ENCODE measurements around the gene ATP9A.
A peak's percentile ranks its signal among the peaks of the same experiment; 100 is the strongest.

DNA sequence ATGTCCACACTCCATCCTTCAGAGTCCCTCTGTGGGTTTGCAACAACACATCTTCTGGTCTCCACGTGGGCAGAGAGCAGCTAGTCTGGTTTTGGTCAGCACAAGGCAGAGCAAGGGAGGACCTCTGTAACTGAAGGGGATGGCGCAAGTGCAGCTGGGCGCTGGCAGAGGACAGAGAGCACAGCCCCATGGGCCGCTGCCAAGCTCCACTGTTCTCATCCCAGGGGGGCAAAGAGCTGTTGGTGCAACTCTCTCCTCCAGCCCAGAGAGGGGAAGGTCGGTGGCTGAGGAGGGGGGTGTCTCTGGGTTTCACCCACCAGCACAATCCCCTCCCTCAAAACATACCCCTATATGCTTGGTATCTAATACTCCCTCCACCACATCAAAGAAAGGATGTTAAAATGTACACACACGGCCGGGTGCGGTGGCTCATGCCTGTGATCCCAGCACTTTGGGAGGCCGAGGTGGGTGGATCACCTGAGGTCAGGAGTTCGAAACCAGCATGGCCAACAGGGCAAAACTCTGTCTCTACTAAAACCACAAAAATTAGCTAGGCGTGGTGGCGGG, 9.1 kb downstream of the ATP9A start:
- TF ChIP-seq, protein P1, sequence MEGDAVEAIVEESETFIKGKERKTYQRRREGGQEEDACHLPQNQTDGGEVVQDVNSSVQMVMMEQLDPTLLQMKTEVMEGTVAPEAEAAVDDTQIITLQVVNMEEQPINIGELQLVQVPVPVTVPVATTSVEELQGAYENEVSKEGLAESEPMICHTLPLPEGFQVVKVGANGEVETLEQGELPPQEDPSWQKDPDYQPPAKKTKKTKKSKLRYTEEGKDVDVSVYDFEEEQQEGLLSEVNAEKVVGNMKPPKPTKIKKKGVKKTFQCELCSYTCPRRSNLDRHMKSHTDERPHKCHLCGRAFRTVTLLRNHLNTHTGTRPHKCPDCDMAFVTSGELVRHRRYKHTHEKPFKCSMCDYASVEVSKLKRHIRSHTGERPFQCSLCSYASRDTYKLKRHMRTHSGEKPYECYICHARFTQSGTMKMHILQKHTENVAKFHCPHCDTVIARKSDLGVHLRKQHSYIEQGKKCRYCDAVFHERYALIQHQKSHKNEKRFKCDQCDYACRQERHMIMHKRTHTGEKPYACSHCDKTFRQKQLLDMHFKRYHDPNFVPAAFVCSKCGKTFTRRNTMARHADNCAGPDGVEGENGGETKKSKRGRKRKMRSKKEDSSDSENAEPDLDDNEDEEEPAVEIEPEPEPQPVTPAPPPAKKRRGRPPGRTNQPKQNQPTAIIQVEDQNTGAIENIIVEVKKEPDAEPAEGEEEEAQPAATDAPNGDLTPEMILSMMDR (IDR thresholded peaks at IDR 0.05; ENCODE audit: low read depth, low read length, missing input control): no peak
- TF ChIP-seq RAD21 (IDR thresholded peaks at IDR 0.05) (peak; percentile 41 to 52), YY1 (IDR thresholded peaks at IDR 0.05) (peak; percentile 51), JUND (IDR thresholded peaks at IDR 0.05) (peak in 1 of 2 donors; percentile 87), EGR1 (IDR thresholded peaks at IDR 0.05; ENCODE audit: low read depth in 2 of 2) (no peak)
- TF ChIP-seq, protein P2, sequence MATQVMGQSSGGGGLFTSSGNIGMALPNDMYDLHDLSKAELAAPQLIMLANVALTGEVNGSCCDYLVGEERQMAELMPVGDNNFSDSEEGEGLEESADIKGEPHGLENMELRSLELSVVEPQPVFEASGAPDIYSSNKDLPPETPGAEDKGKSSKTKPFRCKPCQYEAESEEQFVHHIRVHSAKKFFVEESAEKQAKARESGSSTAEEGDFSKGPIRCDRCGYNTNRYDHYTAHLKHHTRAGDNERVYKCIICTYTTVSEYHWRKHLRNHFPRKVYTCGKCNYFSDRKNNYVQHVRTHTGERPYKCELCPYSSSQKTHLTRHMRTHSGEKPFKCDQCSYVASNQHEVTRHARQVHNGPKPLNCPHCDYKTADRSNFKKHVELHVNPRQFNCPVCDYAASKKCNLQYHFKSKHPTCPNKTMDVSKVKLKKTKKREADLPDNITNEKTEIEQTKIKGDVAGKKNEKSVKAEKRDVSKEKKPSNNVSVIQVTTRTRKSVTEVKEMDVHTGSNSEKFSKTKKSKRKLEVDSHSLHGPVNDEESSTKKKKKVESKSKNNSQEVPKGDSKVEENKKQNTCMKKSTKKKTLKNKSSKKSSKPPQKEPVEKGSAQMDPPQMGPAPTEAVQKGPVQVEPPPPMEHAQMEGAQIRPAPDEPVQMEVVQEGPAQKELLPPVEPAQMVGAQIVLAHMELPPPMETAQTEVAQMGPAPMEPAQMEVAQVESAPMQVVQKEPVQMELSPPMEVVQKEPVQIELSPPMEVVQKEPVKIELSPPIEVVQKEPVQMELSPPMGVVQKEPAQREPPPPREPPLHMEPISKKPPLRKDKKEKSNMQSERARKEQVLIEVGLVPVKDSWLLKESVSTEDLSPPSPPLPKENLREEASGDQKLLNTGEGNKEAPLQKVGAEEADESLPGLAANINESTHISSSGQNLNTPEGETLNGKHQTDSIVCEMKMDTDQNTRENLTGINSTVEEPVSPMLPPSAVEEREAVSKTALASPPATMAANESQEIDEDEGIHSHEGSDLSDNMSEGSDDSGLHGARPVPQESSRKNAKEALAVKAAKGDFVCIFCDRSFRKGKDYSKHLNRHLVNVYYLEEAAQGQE (IDR thresholded peaks at IDR 0.05): peak; percentile 76

All from liver (tissue), 3 donors.